Gastroesophageal sphincter (tissue), 4 donors: ENCODE measurements around the gene ACO1. TPM values are rescaled to one million over a fixed set of nuclear protein-coding genes. Genes with fewer than 3 reads are reported as not detected.
A peak's percentile ranks its signal among the peaks of the same experiment; 100 is the strongest.

Experiments
- ATAC-seq: fragments of 150-250 bp; one replicate; pipeline ENCODE4 v1.9.1; 2016; ENCODE audit warnings: mild to moderate bottlenecking, moderate library complexity
- H3K27ac ChIP-seq, 4 donors: fragments of 200-600 bp; sonication (generic) in 3 of 4; 1 replicate in 3 of 4; 2 replicates in 1 of 4; pipeline ENCODE4 v1.5.1; 2016 to 2019
- H3K27me3 ChIP-seq: fragments of 200-600 bp; sonication (generic); one replicate; pipeline ENCODE4 v1.5.1; 2019
- H3K36me3 ChIP-seq, 2 donors: fragments of 200-600 bp; sonication (generic); one replicate each; pipeline ENCODE4 v1.5.1; 2019; ENCODE audit warnings: control low read depth in 1 of 2
- H3K4me1 ChIP-seq, 3 donors: fragments of 200-600 bp; sonication (generic); 1 replicate in 2 of 3; 2 replicates in 1 of 3; pipeline ENCODE4 v1.5.1; 2016 to 2019; ENCODE audit warnings: control low read depth in 2 of 3
- H3K4me3 ChIP-seq, 2 donors: fragments of 200-600 bp; sonication (generic); one replicate each; pipeline ENCODE4 v1.5.1; 2019; ENCODE audit warnings: mild to moderate bottlenecking in 1 of 2, moderate library complexity in 1 of 2
- H3K9me3 ChIP-seq, 3 donors: fragments of 200-600 bp; sonication (generic); one replicate each; pipeline ENCODE4 v1.5.1; 2017 to 2019; ENCODE audit warnings: control low read depth in 2 of 3
- CTCF ChIP-seq, 4 experiments: fragments of 200-600 bp in 2 of 4; fragments of 450-650 bp in 2 of 4; sonication (generic) in 1 of 4; IDR thresholded peaks; one replicate each; pipeline ENCODE4 v1.5.1; 2017 to 2019; ENCODE audit warnings: antibody characterized with exemption in 4 of 4, mild to moderate bottlenecking in 2 of 4, moderate library complexity in 2 of 4
- EP300 ChIP-seq: sonication (generic); formaldehyde crosslinking; IDR thresholded peaks from one replicate; pipeline ENCODE4 v1.6.1; 2017; ENCODE audit warnings: antibody characterized with exemption, mild to moderate bottlenecking
- POLR2A ChIP-seq, 2 donors: fragments of 450-650 bp; IDR thresholded peaks; one replicate each; pipeline ENCODE4 v1.6.1; 2017; ENCODE audit warnings: antibody characterized with exemption in 2 of 2, mild to moderate bottlenecking in 2 of 2, moderate library complexity in 1 of 2
- POLR2AphosphoS5 ChIP-seq: sonication (generic); formaldehyde crosslinking; IDR thresholded peaks from one replicate; pipeline ENCODE4 v1.6.1; 2017; ENCODE audit warnings: antibody characterized with exemption
- WGBS, 2 donors: methylation state at CpG; one replicate each; pipeline ENCODE4 v1.1.5; 2018; ENCODE audit warnings: low coverage in 1 of 2; 5-methylcytosine and 5-hydroxymethylcytosine counted together
- total RNA-seq, 4 donors: library from RNA; depleted of rRNA; stranded (reverse); fragments of >200 nt; gene quantifications; one replicate each; pipeline ENCODE4 v1.1.0, GENCODE V29; 2016

Gene ACO1
- total RNA-seq, 4 donors from 2014 or later: 54.5 to 88.4 (median 80.2) TPM

- Histone ChIP-seq H3K27me3 (no peaks in the 10 kb centered on the region), H3K36me3 (no peaks in the 10 kb centered on the region), H3K27ac (peak overlapping the region in 3 of 4 donors; percentile 49 to 62 (median 55)), H3K9me3 (no peaks in the 10 kb centered on the region), H3K4me3 (no peak overlapping the region), H3K4me1 (peaks cover 0 to 76% (median 4%) of the 10 kb centered on the region in 3 donors)
- no peak for TF ChIP-seq EP300
- 37 to 40% methylated on average over 7 of the region's 7 CpGs for WGBS, 2 donors
- peak; percentile 89 for ATAC-seq
Observed at GRCh38 chr9:32395510-32396216, 11.2 kb downstream of the ACO1 start.

- no peak for ATAC-seq
- WGBS, 2 donors: 80 to 88% methylated on average over 2 to 3 of the region's 3 CpGs
- Histone ChIP-seq H3K27me3 (no peaks in the 10 kb centered on the region), H3K36me3 (no peaks in the 10 kb centered on the region), H3K4me1 (peaks cover 0 to 77% (median 4%) of the 10 kb centered on the region in 3 donors), H3K4me3 (no peak overlapping the region), H3K27ac (no peak overlapping the region), H3K9me3 (no peaks in the 10 kb centered on the region)
- TF ChIP-seq POLR2A (IDR thresholded peaks at IDR 0.05) (no peak), EP300 (no peak), CTCF (IDR thresholded peaks at IDR 0.05) (no peak), POLR2AphosphoS5 (no peak)
Observed at GRCh38 chr9:32398207-32398606, 13.8 kb downstream of the ACO1 start.

GRCh38 chr9:32399110-32399815 is 14.8 kb downstream of the ACO1 start:
- WGBS, 2 donors: 82% methylated on average over 5 of the region's 5 CpGs
- ATAC-seq: no peak
- Histone ChIP-seq H3K27ac (no peak overlapping the region), H3K27me3 (no peaks in the 10 kb centered on the region), H3K36me3 (no peaks in the 10 kb centered on the region), H3K9me3 (no peaks in the 10 kb centered on the region), H3K4me3 (no peak overlapping the region), H3K4me1 (peaks cover 0 to 74% (median 6%) of the 10 kb centered on the region in 3 donors)
- TF ChIP-seq POLR2AphosphoS5 (no peak), CTCF (IDR thresholded peaks at IDR 0.05) (no peak), POLR2A (IDR thresholded peaks at IDR 0.05) (no peak), EP300 (no peak)

GRCh38 chr9:32401488-32401887 is 17.0 kb downstream of the ACO1 start:
- H3K36me3 ChIP-seq: peaks cover 4 to 19% of the 10 kb centered on the region in 2 donors
- no peak for ATAC-seq
- H3K27ac ChIP-seq: no peak overlapping the region
- H3K9me3 ChIP-seq: no peaks in the 10 kb centered on the region
- WGBS, 2 donors: 93 to 100% methylated on average over 1 of the region's 1 CpG
- peaks cover 0 to 55% (median 3%) of the 10 kb centered on the region in 3 donors for H3K4me1 ChIP-seq
- H3K4me3 ChIP-seq: no peak overlapping the region
- H3K27me3 ChIP-seq: no peaks in the 10 kb centered on the region
- TF ChIP-seq POLR2AphosphoS5: no peak

- TF ChIP-seq CTCF (IDR thresholded peaks at IDR 0.05) (no peak), POLR2A (IDR thresholded peaks at IDR 0.05) (no peak), EP300 (no peak), POLR2AphosphoS5 (no peak)
Observed at GRCh38 chr9:32403567-32404260, 19.3 kb downstream of the ACO1 start.

More at GRCh38 chr9:32403567-32404260, 19.3 kb downstream of the ACO1 start:
- no peak for ATAC-seq
- H3K9me3 ChIP-seq: no peaks in the 10 kb centered on the region
- peaks cover 0 to 35% (median 3%) of the 10 kb centered on the region in 3 donors for H3K4me1 ChIP-seq
- peaks cover 7 to 41% of the 10 kb centered on the region in 2 donors for H3K36me3 ChIP-seq
- no peak overlapping the region for H3K4me3 ChIP-seq
- no peaks in the 10 kb centered on the region for H3K27me3 ChIP-seq
- H3K27ac ChIP-seq: no peak overlapping the region
- 73 to 87% methylated on average over 2 to 3 of the region's 3 CpGs for WGBS, 2 donors
